WI38 (cell line): ENCODE results near the gene SLC1A1.
"Not testable (repeated sequence)": the region's sequence is repeated elsewhere in the genome, so short reads cannot be mapped to it uniquely, and the experiment has no call there.

Experiments
- H3K4me3 ChIP-seq: 2 replicates; pipeline ENCODE4 v1.5.1; 2011; ENCODE audit warnings: low read depth, mild to moderate bottlenecking, control low read depth, low read length
- CTCF ChIP-seq: IDR thresholded peaks from 2 replicates; pipeline ENCODE4 v1.5.1; 2012; ENCODE audit warnings: low read depth, mild to moderate bottlenecking, control low read depth, low read length

The SLC1A1 gene

DNA sequence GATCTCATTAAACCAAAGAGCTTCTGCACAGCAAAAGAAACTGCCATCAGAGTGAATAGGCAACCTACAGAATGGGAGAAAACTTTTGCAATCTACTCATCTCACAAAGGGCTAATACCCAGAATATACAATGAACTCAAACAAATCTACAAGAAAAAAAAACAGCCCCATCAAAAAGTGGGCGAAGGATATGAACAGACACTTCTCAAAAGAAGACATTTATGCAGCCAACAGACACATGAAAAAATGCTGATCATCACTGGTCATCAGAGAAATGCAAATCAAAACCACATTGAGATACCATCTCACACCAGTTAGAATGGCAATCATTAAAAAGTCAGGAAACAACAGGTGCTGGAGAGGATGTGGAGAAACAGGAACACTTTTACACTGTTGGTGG lies 45.9 kb downstream of the SLC1A1 start:
- not testable (repeated sequence) for H3K4me3 ChIP-seq

GRCh38 chr9:4537581-4537980 lies 47.3 kb downstream of the SLC1A1 start:
- H3K4me3 ChIP-seq = no peak overlapping the region
- no peak for TF ChIP-seq CTCF

DNA sequence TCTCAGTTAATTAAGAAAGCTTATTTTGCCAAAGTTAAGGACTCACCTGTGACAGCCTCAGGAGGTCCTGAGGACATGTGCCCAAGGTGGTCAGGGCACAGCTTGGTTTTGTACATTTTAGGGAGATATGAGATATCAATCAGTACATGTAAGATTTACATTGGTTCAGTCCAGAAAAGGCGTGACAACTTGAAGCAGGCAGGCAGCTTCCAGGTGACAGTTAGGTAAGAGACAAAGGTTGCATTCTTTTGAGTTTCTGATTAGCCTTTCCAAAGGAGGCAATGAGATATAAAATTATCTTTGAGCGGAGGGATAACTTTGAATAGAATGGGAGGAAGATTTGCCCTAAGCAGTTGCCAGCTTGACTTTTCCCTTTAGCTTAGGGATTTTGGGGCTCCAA lies 47.8 kb downstream of the SLC1A1 start:
- no peak overlapping the region for H3K4me3 ChIP-seq
- no peak for TF ChIP-seq CTCF

GRCh38 chr9:4538621-4539020 lies 48.4 kb downstream of the SLC1A1 start:
- no peak overlapping the region for H3K4me3 ChIP-seq
- TF ChIP-seq CTCF = no peak

- TF ChIP-seq CTCF = no peak
These were observed 50.2 kb downstream of the SLC1A1 start for GRCh38 chr9:4540425-4540824.

DNA sequence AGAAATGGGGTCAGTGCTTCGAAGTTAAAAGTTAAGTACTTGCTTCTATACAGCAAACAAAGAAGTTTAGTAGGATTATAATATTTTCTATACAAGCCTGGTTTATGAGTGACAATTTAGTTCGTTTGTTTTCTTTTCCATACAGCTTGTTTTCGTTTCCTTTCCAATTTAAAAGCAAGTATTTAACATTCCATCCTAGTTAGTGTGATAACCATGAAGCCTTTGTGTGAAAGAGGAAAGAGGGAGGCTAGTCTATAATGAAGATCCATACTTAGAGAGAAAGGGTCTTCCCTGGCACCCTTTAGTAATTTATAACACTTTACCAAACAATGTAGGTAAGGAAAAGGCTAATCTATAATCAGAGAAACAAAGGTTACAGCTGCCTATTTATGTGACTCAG lies 51.0 kb downstream of the SLC1A1 start:
- H3K4me3 ChIP-seq = no peak overlapping the region
- no peak for TF ChIP-seq CTCF

More at GRCh38 chr9:4540425-4540824, 50.2 kb downstream of the SLC1A1 start:
- no peak overlapping the region for H3K4me3 ChIP-seq

DNA sequence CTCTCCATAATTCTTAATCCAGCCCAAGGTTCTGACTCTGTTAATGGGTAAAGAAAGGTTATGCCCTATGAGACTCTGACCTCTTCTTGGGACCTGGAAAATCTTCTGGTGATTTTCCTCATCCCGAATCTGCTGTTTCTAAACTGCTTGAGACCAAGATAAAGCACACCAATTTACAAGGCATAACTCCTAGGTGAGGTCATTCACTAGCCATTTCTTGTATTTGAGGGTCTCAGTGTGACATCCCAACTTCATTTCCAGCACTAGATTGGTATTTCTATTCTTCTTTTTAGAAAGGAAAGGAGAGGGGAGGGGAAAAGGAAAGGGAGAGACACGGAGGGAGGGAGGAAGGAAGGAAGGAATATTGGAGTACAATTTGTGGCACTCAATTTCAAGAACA lies 51.6 kb downstream of the SLC1A1 start:
- TF ChIP-seq CTCF = no peak

DNA sequence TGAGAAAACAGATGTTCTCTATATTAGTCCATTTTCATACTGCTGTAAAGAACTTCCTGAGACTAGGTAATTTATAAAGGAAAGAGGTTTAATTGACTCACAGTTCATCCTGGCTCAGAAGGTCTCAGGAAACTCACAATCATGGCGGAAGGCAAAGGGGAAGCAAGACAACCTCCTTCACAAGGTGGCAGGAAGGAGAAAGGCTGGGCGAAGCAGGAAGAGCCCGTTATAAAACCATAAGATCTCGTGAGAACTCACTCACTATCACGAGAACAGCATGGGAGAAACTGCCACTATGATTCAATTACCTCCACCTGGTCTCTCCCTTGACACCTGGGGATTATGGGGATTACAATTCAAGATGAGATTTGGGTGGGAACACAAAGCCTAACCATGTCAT lies 54.4 kb downstream of the SLC1A1 start:
- not testable (repeated sequence) for H3K4me3 ChIP-seq

More for the DNA sequence above, 51.6 kb downstream of the SLC1A1 start:
- H3K4me3 ChIP-seq = no peak overlapping the region
